Liver (tissue), 3 donors: ENCODE measurements around the gene CATSPERZ.

ENCODE experiments used
- EGR1 ChIP-seq, 2 donors: IDR thresholded peaks; 2 replicates each; pipeline ENCODE4 v1.6.1; 2016 to 2018; ENCODE audit warnings: antibody characterized with exemption in 2 of 2, low read depth in 2 of 2
- GABPA ChIP-seq, 2 donors: IDR thresholded peaks in 1 of 2; conservative IDR thresholded peaks in 1 of 2; 2 replicates each; pipeline ENCODE4 v1.6.1; 2016; ENCODE audit warnings: antibody characterized with exemption in 2 of 2, mild to moderate bottlenecking in 1 of 2, moderate library complexity in 1 of 2
- HNF4A ChIP-seq, 2 donors: conservative IDR thresholded peaks; 2 replicates each; pipeline ENCODE4 v1.6.1; 2016; ENCODE audit warnings: antibody characterized with exemption in 2 of 2, mild to moderate bottlenecking in 2 of 2
- JUND ChIP-seq, 2 donors: IDR thresholded peaks; 2 replicates each; pipeline ENCODE4 v1.6.1; 2016; ENCODE audit warnings: antibody characterized with exemption in 2 of 2
- NR2F2 ChIP-seq: IDR thresholded peaks from 2 replicates; pipeline ENCODE4 v1.6.1; 2016; ENCODE audit warnings: antibody characterized with exemption
- RAD21 ChIP-seq, 2 donors: IDR thresholded peaks; 2 replicates each; pipeline ENCODE4 v1.6.1; 2016; ENCODE audit warnings: antibody characterized with exemption in 2 of 2, mild to moderate bottlenecking in 2 of 2
- REST ChIP-seq: IDR thresholded peaks from 2 replicates; pipeline ENCODE4 v1.6.1; 2016; ENCODE audit warnings: antibody characterized with exemption, mild to moderate bottlenecking
- SP1 ChIP-seq: IDR thresholded peaks from 2 replicates; pipeline ENCODE4 v1.6.1; 2018; ENCODE audit warnings: antibody characterized with exemption, mild to moderate bottlenecking
- TAF1 ChIP-seq: conservative IDR thresholded peaks from 2 replicates; pipeline ENCODE4 v1.6.1; 2016; ENCODE audit warnings: antibody characterized with exemption, mild to moderate bottlenecking
- YY1 ChIP-seq: IDR thresholded peaks from 2 replicates; pipeline ENCODE4 v1.6.1; 2016; ENCODE audit warnings: antibody characterized with exemption, mild to moderate bottlenecking
- TF ChIP-seq, protein P1 (sequence below): fragments of 150-350 bp; IDR thresholded peaks from 2 replicates; pipeline ENCODE4 v1.5.1; 2017; ENCODE audit warnings: improper control_type of control experiment, low read depth, low read length; ENCODE audit not compliant: missing input control
- donor health status: healthy.
- donor health status: healthy.

DNA sequence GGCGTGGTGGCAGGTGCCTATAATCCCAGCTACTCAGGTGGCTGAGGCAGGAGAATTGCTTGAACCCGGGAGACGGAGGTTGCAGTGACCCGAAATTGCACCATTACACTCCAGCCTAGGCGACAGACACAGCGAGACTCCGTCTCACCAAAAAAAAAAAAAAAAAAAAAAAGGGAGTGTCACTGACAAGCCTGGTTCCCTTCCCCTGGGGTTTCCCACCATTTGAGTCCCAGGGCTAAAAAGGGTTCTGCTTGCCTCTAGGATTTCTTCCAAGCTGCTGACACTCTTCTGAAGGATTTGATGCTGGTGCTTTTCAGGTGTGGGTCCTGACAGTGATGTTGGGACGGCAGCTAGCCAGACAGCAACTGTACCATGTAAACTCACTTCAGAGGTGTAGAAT, 38.6 kb downstream of the CATSPERZ start:
- TF ChIP-seq, protein P1, sequence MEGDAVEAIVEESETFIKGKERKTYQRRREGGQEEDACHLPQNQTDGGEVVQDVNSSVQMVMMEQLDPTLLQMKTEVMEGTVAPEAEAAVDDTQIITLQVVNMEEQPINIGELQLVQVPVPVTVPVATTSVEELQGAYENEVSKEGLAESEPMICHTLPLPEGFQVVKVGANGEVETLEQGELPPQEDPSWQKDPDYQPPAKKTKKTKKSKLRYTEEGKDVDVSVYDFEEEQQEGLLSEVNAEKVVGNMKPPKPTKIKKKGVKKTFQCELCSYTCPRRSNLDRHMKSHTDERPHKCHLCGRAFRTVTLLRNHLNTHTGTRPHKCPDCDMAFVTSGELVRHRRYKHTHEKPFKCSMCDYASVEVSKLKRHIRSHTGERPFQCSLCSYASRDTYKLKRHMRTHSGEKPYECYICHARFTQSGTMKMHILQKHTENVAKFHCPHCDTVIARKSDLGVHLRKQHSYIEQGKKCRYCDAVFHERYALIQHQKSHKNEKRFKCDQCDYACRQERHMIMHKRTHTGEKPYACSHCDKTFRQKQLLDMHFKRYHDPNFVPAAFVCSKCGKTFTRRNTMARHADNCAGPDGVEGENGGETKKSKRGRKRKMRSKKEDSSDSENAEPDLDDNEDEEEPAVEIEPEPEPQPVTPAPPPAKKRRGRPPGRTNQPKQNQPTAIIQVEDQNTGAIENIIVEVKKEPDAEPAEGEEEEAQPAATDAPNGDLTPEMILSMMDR, result no peak
- TF ChIP-seq EGR1 (IDR thresholded peaks at IDR 0.05; ENCODE audit: low read depth in 2 of 2) (no peak), GABPA (IDR thresholded peaks at IDR 0.05 in 1 of 2, conservative IDR thresholded peaks at IDR 0.05 in 1 of 2) (no peak), HNF4A (conservative IDR thresholded peaks at IDR 0.05) (no peak), RAD21 (IDR thresholded peaks at IDR 0.05) (no peak), REST (no peak), TAF1 (no peak), YY1 (no peak), NR2F2 (no peak), JUND (IDR thresholded peaks at IDR 0.05) (no peak), SP1 (no peak)
